Measurements from ENCODE around the gene GABRD.

The GABRD gene

GRCh38 chr1:2018217-2019171 is 651 bp upstream of the GABRD start:
- DNase-seq = no peak

- DNase-seq = no peak
Observed at GRCh38 chr1:2019571-2020309, 595 bp downstream of the GABRD start.

GRCh38 chr1:2020310-2020655 is 1.1 kb downstream of the GABRD start:
- no peak for DNase-seq

GRCh38 chr1:2021550-2021949 is 2.4 kb downstream of the GABRD start:
- DNase-seq = no peak

- no peak for DNase-seq
Observed at GRCh38 chr1:2022063-2022770, 3.1 kb downstream of the GABRD start.

- no peak for DNase-seq
Observed at GRCh38 chr1:2023187-2023586, 4.0 kb downstream of the GABRD start.

GRCh38 chr1:2024451-2024850 is 5.3 kb downstream of the GABRD start:
- no peak for DNase-seq

GRCh38 chr1:2024887-2025286 is 5.7 kb downstream of the GABRD start:
- DNase-seq = no peak

GRCh38 chr1:2025491-2025981 is 6.4 kb downstream of the GABRD start:
- DNase-seq = no peak

- DNase-seq = no peak
Observed at GRCh38 chr1:2027961-2028583, 8.9 kb downstream of the GABRD start.

- no peak for DNase-seq
Observed at GRCh38 chr1:2028870-2029560, 9.9 kb downstream of the GABRD start.

- DNase-seq = no peak
Observed at GRCh38 chr1:2029561-2029960, 10.4 kb downstream of the GABRD start.

- no peak for DNase-seq
Observed at GRCh38 chr1:2030076-2030871, 11.1 kb downstream of the GABRD start.

GRCh38 chr1:2031546-2032540 is 12.7 kb downstream of the GABRD start:
- DNase-seq = no peak

- no peak for DNase-seq
Observed at GRCh38 chr1:2032737-2033136, 13.6 kb downstream of the GABRD start.

- no peak for DNase-seq
Observed at GRCh38 chr1:2033165-2033564, 14.0 kb downstream of the GABRD start.

- DNase-seq = no peak
Observed at GRCh38 chr1:2036287-2036686, 17.1 kb downstream of the GABRD start.

- no peak for DNase-seq
Observed at GRCh38 chr1:2037314-2037979, 18.3 kb downstream of the GABRD start.

- DNase-seq = no peak
Observed at GRCh38 chr1:2038229-2038628, 19.1 kb downstream of the GABRD start.
